Measurements from ENCODE around the gene ARIH1.
"Not testable (repeated sequence)": the region's sequence is repeated elsewhere in the genome, so short reads cannot be mapped to it uniquely, and the experiment has no call there.

The ARIH1 gene

GRCh38 chr15:72540606-72541237 is 66.6 kb downstream of the ARIH1 start:
- no peak for DNase-seq

DNA sequence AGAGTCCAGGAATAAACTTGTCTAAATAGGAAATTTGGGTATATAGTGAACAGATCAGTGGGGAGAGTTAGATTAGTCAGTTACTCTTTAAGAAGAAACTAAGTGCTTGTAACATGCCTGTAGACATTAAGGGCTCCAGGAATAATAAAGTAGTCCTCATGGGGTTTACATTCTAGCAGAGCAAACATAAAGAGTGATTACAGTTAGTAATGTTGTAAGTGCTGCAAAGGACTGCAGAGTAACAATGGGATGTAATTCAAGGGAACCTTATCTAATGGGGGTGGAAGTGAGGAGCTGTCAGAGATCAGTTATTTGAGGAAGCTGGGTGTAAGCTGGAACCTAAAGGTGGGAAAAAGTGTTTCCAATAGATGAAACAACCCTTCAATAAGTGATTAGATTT is 67.5 kb downstream of the ARIH1 start:
- no peak for DNase-seq

GRCh38 chr15:72545156-72545555 is 71.0 kb downstream of the ARIH1 start:
- DNase-seq, result no peak

- DNase-seq, result no peak
Observed at GRCh38 chr15:72554471-72555425, 80.6 kb downstream of the ARIH1 start.

GRCh38 chr15:72559781-72560180 is 85.7 kb downstream of the ARIH1 start:
- DNase-seq, result no peak

DNA sequence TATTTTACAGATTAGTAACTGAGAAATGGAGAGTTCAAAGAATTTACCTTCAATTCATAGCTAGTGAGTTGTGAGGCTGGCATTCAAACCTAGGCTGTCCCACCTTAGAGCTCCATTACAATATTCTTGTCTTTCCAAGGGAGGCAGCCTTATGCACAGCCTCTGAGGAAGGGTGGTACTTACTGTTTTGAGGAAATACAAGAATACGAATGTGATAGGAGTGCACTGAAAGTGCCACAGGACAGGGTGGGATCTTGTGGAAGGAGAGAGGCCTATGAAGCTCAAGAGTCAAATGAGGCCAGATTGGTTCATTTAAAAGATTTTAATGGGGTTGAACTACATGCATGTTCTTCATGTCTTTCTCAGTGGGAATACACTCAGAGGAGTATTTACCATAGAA is 86.3 kb downstream of the ARIH1 start:
- no peak for DNase-seq

- no peak for DNase-seq
Observed at GRCh38 chr15:72562386-72562785, 88.3 kb downstream of the ARIH1 start.

GRCh38 chr15:72562878-72563277 is 88.7 kb downstream of the ARIH1 start:
- no peak for DNase-seq

GRCh38 chr15:72564091-72564490 is 90.0 kb downstream of the ARIH1 start:
- no peak for DNase-seq

DNA sequence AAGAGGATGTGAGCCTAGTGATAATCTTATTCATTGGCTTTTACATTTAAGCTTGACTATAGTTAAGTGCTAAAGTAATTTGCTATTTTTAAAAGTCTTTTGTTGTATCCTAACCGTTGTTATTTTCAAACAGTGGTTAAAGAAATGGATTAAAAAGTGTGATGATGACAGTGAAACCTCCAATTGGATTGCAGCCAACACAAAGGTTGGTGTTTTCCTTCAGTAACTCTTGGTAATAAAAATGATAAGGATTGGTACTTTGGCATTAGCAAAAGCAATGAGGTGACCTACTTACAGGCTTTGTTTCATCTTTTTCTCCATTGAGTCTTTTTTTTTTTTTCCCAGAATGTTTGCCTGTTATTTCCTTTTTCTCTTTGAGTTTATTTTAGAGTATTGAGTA is 92.8 kb downstream of the ARIH1 start:
- DNase-seq, result no peak

DNA sequence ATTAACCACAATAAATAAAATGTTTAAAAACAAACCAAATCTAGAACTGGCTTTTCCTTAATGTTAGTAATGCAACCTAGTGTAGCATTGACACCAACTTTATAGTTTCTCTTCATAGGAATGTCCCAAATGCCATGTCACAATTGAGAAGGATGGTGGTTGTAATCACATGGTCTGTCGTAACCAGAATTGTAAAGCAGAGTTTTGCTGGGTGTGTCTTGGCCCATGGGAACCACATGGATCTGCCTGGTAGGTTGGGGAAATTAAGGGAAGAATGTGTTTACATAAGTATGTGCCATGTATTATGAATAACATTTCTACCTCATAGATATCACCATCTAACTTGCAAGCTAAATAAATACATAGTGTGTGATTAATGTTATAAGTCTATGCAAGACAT is 95.9 kb downstream of the ARIH1 start:
- no peak for DNase-seq

DNA sequence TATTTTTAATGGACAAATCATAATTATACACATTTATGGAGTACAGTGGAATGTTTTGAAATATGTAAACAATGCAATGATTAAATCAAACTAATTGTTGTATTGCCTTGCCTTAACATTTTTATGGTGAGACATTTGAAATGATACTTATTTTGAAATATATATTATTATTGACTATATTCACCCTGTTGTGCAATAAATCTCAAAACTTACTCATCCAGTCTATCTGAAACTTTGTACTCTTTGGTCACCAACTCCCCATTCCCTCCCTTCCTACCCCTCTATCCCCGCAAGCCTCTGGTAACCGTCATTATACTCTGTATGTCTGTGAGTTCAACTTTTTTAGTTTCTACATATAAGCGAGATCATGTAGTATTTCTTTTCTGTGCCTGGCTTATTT is 105.7 kb downstream of the ARIH1 start:
- no peak for DNase-seq

GRCh38 chr15:72584006-72584405 is 109.9 kb downstream of the ARIH1 start:
- DNase-seq, result no peak

GRCh38 chr15:72585025-72585424 is 110.9 kb downstream of the ARIH1 start:
- no peak for DNase-seq

- DNase-seq, result no peak
Observed at GRCh38 chr15:72585476-72586058, 111.4 kb downstream of the ARIH1 start.

- DNase-seq, result no peak
Observed at GRCh38 chr15:72588096-72588495, 114.0 kb downstream of the ARIH1 start.

DNA sequence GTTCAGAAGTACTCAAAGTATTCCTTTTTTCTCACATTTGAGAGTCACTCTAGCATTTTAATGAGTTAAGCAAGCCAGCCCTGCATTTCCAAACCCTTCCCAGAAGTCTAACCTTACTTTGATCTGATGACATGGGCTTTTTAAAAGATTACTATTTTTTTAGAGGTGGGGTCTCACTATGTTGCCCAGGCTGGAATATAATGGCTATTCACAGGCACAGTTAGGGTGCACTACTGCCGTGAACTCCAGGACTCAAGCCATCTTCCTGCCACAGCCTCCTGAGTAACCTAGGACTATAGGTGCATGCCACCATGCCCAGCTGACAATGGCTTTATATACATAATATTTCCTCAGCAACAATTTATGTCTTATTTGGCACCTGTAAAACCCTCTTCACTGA is 116.3 kb downstream of the ARIH1 start:
- DNase-seq, result no peak

DNA sequence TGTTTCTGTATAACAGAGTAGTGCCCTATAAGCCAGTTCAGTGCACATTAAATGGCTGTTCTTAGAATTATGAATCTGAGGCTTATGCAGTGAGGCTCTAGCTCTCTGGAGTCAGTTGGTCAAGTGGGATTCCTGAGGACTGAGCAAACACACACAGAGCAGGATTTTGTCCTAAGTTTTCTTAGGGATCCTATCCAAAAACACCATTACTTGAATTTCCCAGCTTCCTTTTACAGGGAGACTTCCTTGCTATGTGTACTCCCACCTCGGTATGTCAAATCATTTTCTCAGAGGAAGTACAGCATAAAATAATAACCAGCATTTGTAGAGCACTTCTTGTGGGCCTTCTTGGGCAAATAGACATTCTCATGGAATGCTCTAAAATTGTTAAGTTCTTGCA is 117.2 kb downstream of the ARIH1 start:
- DNase-seq, result no peak

DNA sequence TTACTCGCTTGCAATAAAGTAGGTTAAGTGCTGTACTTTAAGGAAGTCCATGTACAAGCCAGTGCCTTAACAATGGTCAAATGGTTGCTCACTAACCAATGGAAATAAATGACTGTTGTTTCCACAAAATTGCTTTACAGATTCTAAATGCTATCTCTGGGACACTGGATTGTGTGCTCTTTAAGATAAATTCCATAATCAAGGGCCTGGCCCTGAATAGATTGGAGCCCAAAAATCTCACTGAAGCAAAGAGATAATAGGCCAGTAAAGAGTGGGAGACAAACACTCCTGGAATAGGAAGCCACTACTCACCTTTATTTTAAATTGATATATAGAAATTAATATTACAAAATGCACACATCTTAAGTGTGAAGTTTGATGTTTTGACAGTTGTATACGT is 118.0 kb downstream of the ARIH1 start:
- DNase-seq, result no peak

DNA sequence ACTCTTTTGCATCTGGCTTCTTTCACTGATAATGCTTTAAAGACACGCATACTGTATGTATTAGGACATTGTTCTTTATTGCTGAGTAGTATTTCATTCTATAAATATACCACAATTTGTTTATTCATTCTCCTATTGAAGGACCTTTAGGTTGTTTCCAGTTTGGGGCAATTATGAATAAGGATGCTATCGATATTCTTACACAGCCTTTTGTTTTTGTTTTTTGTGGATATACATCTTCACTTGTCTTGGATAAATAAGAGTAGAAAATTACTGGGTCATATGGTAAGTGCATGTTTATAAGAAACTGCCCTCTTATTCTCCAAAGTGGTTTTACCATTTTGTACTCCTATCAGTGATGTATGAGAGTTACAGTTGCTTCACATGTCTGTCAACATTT is 118.5 kb downstream of the ARIH1 start:
- no peak for DNase-seq

GRCh38 chr15:72593838-72594237 is 119.7 kb downstream of the ARIH1 start:
- DNase-seq, result no peak

DNA sequence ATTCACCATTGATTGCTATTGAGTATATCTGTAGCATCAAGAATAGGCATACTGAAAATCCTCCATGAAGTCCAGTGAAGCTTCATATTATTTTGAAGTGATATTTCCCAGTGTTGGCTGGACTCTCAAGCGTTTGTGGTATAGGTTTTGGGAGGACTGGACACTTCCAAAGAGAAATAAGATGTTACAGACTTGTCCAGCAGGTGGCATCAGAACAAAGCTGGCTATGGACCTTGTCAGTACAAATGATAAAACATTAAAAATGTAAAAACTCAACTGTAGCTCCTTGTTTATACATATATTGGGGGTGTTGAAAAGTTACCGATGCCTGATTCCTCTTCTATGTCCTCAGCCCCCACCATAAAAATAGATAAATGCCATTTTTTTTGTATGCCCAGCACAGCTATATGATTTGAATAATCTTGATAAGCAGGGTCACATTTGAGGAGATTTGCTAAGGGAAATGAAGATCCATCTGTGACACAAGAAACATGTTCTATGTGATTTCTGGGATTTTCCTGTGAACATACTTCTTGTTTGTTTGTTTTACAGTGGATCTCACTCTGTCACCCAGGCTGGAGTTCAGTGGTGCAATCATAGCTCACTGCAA is 125.8 kb downstream of the ARIH1 start:
- no peak for DNase-seq

DNA sequence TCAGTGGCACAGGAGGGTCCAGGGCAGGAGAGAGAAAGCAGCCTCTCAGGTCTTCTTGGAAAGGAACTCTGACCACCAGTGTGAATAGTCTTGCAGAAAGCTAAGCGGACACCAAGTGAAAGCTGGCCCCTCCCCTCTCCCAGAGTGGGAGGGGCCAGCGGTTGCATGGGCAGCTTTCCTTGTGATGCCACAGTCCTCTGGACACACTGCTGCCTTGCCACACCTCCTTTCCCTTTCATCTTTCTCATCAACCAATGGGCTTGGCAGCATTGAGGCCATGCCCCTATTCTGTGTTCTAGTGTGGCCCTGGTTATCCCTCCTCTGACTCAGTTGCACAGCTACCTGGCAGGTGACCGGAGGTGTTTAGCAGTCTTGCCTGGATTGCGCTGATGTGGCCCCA is 130.7 kb downstream of the ARIH1 start:
- no peak for DNase-seq

- not testable (repeated sequence) for DNase-seq
Observed at GRCh38 chr15:72608084-72608483, 134.0 kb downstream of the ARIH1 start.

Measured in SIG-M5 (cell line).